GM18502 (cell line): ENCODE results near the gene COL9A3.

Experiments used
- ATAC-seq: cut with Tn5 transposase; IDR thresholded peaks from one replicate; pipeline ENCODE4 v1.9.1; 2021; ENCODE audit warnings: mild to moderate bottlenecking; ENCODE audit not compliant: unreplicated experiment, poor library complexity

The COL9A3 gene

DNA sequence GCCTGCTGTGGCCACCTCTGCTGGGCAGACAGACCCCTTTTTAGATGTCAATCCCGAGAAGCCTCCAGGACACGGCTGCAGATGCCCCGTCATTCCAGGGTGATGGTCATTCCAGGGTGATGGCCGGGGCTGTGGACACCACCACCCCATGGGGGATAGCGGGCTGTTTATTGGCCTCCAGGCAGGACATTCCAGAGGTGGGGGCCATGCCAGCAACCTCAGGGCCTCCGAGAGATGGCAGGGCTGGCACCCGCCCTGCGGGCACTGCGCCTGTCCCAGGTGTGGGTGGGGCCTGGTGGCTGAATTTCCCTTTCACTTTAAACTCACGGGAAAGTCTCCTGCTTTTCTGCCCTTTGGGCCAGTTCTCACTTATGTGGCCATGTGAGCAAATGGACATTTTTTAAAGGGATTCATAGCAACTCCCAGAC lies 14.5 kb downstream of the COL9A3 start:
- no peak for ATAC-seq

DNA sequence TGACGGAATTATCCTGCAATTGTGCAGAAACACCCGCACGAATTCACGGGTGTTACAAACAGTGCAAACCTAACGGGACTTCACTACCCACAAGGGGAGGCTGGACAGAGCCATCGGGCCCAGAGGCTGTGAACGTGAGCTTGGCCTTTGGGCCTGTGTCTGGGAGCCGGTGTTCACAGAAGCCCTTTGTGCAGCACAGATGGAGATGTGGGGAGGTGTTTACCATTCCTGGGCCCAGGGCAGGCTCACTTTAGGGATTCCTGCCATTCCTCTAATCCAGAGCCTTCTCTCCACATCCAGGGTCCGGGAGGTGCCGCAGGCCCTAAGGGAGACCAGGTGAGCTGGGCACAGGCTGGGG lies 15.0 kb downstream of the COL9A3 start:
- no peak for ATAC-seq

- ATAC-seq: peak; percentile 61
These were observed 15.5 kb downstream of the COL9A3 start for GRCh38 chr20:62832212-62832922.

- ATAC-seq: peak; percentile 37
These were observed 16.1 kb downstream of the COL9A3 start for GRCh38 chr20:62832951-62833391.

- ATAC-seq: no peak
These were observed 18.3 kb downstream of the COL9A3 start for GRCh38 chr20:62834967-62835730.

- ATAC-seq: no peak
These were observed 19.3 kb downstream of the COL9A3 start for GRCh38 chr20:62835931-62836861.

GRCh38 chr20:62836967-62837490 lies 20.2 kb downstream of the COL9A3 start:
- ATAC-seq: no peak

DNA sequence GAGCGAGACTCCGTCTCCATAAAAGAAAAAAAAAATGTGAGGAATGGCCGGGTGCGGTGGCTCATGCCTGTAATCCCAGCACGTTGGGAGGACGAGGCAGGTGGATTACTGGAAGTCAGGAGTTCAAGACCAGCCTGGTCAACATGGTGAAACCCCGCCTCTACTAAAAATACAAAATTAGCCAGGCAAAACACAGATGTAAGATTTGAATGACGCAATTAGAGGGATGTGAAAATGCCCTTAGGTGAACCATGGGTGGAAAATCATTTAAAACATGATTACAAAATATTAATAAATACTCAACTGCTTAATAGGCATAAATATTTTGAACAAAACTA lies 20.9 kb downstream of the COL9A3 start:
- peak; percentile 13 for ATAC-seq

DNA sequence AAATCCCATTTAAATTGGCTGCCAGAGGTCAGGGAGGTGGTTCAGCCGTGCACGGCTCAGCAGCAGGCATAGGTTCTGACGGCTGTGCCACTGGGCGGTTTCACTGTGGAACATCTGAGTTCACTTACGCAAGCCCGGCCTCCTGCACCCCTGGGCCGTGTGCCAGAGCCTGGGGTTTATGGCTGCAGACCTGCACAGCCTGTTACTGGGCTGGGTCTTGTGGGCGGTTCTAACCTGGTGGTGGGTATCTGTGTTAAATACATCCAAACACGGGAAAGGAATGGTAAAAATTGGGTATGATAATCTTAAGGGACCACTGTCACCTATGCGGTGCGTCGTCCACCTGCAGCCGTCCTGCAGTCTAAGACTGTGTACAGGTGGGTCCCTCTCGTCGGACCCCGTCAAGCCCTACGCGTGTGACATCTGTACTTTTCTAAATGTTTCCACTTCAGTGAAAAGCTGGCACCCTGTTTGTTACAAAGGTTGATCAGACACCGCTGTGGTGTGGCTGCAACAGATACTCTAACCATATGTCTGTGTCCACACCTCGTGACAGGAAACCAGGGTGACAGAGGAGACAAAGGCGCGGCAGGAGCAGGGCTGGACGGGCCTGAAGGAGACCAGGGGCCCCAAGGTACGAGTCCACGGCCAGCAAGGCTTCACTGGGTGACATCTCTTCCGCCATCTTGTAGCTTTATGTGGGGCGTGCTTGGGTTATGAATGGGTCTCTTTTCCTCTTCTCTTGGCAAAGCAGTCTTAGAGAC lies 21.5 kb downstream of the COL9A3 start:
- peak; percentile 84 for ATAC-seq

- no peak for ATAC-seq
These were observed 22.4 kb downstream of the COL9A3 start for GRCh38 chr20:62839261-62839660.

- ATAC-seq: no peak
These were observed 23.0 kb downstream of the COL9A3 start for GRCh38 chr20:62839816-62840215.

DNA sequence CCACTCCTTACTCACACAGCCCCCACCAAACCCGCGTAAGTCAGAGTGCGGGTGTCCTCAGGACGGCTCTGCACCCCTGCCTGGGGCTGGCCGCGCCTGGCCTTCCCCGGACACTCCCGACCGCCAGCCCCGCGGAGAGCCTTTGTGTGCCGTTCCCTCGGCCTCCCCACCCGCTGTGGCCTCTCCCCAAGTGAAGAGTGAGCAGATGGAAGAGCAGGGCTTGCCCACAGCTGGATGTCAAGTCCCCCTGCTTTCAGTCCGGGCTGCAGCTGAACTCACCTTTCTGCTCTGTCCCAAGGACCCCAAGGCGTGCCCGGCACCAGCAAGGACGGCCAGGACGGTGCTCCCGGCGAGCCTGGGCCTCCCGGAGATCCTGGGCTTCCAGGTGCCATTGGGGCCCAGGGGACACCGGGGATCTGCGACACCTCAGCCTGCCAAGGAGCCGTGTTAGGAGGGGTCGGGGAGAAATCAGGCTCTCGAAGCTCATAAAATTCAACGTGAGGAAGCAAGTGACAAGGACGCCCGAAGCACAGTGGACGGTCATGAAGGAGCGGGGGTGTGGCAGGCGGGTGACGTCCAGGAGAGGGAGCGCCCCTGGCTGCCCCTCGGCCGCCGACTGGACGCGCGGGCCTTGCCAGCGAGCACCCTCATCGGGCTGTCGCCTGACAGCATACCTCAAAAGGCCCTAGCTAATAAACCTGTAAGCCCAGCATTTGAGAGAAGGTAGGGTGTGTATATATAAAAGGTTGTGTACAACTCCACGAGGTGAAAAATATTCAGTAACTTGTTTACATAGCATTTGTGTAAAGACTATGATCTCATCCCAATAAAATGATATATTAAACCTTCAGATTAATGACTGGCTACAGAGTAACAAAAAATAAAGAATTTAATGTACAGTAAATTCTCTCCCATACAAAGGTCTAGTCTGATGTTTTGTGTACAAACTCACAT lies 23.7 kb downstream of the COL9A3 start:
- no peak for ATAC-seq

DNA sequence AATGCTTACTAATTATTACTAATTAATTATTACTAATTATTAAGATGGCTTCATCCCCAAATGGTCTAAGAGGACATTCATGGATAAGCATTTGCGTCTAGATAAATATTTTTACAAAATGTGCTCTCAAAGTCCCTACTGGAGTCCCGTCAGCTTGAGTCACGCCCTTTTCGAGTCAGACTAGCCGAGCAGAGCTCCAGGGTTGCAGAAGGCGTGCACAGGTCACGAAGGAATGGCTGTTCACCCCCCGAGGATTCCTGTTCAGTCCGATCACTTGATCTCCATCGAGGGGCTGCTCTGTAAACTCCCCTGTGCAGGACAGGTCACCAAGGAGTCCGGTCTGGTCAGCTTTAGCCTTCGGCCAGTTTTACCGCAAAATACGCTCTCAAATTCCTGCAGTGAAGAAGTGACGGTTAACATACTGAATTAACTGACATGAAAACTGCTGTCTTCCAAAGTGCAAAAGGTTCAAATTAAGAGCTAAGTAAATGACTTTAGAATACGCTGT lies 24.9 kb downstream of the COL9A3 start:
- ATAC-seq: no peak

DNA sequence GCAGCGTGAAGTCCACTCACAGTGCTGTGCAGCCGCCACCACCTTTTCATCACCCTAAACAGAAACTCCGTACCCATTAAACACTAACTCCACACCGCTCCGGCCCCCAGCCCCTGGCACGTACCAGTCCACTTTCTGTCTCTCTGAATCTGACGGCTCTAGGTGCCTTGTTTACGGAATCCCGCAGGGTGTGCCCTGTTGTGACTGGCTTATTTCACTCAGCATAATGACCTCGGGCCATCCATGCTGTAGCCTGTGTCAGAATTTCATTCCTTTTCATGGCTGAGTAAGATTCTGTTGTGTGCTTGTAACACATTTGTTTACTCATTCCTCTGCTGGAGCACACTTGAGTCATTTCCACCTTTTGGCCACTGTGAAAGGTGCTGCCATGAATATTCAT lies 26.8 kb downstream of the COL9A3 start:
- ATAC-seq: no peak

DNA sequence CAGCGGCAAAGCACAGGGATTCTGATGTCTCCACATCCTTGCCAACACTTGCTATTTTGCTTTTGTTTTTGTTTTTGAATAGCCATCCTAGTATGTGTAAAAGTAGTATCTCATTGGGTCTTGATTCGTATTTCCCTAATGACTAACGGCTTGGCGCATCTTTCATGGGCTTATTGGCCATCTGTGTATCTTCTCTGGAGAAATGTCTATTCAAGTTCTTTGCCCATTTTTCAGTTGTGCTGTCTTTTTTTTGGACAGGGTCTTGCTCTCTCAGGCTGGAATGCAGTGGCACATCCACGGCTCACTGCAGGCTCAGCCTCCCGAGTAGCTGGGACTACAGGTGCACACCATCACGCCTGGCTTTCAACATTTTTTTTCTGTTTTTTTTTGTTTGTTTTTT lies 27.3 kb downstream of the COL9A3 start:
- ATAC-seq: no peak

- no peak for ATAC-seq
These were observed 28.7 kb downstream of the COL9A3 start for GRCh38 chr20:62845416-62846160.

DNA sequence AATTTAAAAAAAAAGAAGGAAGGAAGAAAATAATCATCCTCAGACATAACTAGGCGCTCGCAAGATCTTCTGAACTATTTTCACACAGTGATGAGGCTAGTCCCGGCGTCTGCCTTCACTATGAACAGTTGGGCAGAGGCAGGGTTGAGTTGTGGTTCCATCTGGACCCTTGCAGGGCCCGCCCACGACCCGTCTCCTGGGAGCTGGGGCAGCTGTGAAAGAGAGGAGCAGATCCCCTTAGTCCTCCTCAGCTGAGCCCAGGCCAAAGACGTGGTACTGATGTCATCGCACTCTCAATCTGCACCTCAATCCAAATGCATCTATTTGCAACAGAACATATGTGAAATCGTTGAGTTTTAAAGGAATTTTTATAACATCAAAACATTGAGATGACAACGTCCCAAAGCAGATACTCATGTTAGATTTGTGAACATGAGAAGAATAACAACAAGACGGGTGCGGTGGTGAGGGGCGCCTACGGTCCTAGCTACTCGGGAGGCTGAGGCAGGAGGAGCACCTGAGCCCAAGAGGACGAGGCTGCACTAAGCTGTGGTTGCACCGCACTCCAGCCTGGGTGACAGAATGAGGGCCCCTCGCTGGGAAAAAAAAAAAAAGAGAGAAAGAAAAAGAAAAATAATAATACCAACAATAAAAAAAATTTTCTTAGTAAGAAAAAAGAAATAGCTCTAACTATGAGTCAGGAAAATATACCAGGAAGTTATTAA lies 29.5 kb downstream of the COL9A3 start:
- no peak for ATAC-seq
